ENCODE measurements around the gene XYLB.

The XYLB gene

DNA sequence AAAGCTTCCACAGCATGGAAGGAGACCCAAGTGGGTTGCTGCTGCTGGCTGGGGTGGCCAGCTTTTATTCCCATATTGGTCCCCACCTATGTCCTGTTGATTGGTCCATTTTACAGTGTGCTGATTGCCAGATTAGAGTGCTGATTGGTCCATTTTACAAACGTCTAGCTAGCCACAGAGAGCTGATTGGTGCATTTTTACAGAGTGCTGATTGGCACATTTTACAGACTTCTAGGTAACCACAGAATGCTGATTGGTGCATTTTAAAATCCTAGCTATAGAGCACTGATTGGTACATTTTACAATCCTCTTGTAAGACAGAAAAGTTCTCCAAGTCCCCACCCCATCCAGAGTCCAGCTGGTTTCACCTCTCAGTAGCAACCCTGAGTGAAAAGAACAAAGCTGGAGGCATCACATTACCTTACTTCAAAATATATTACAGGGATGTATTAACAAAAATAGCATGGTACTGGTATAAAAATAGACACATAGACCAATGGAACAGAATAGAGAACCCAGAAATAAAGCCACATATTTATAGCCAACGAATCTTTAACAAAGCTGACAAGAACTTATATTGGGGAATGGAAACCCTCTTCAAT lies 99.6 kb downstream of the XYLB start:
- H3K4me3 ChIP-seq (ENCODE audit: low read depth, low read length), result no peak overlapping the region
- POLR2A ChIA-PET, result no interaction called here
- CTCF ChIA-PET, result no interaction called here
- TF ChIP-seq, protein P1, sequence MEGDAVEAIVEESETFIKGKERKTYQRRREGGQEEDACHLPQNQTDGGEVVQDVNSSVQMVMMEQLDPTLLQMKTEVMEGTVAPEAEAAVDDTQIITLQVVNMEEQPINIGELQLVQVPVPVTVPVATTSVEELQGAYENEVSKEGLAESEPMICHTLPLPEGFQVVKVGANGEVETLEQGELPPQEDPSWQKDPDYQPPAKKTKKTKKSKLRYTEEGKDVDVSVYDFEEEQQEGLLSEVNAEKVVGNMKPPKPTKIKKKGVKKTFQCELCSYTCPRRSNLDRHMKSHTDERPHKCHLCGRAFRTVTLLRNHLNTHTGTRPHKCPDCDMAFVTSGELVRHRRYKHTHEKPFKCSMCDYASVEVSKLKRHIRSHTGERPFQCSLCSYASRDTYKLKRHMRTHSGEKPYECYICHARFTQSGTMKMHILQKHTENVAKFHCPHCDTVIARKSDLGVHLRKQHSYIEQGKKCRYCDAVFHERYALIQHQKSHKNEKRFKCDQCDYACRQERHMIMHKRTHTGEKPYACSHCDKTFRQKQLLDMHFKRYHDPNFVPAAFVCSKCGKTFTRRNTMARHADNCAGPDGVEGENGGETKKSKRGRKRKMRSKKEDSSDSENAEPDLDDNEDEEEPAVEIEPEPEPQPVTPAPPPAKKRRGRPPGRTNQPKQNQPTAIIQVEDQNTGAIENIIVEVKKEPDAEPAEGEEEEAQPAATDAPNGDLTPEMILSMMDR (IDR thresholded peaks at IDR 0.05; ENCODE audit: insufficient read depth, low read length, missing control alignments), result no peak
- no peak for DNase-seq (ENCODE audit: low read depth, low spot score)

DNA sequence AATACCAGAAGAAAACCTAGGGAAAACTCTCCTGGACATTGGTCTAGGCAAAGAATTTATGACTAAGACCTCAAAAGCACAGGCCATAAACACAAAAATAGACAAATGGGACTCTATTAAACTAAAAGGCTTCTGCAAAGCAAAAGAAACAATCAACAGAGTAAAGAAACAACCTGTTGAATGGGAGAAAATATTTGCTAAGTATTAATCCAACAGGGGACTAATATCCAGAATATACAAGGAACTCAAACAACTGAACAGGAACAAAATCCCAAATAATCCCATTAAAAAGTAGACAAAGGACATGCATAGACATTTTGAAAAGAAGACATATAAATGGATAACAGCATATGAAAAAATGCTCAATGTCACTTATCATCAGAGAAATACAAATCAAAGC lies 100.2 kb downstream of the XYLB start:
- ChIA-PET POLR2A (no interaction called here), CTCF (no interaction called here)
- TF ChIP-seq, protein P1 (IDR thresholded peaks at IDR 0.05; ENCODE audit: insufficient read depth, low read length, missing control alignments), result no peak
- no peak overlapping the region for H3K4me3 ChIP-seq (ENCODE audit: low read depth, low read length)
- DNase-seq (ENCODE audit: low read depth, low spot score), result no peak

DNA sequence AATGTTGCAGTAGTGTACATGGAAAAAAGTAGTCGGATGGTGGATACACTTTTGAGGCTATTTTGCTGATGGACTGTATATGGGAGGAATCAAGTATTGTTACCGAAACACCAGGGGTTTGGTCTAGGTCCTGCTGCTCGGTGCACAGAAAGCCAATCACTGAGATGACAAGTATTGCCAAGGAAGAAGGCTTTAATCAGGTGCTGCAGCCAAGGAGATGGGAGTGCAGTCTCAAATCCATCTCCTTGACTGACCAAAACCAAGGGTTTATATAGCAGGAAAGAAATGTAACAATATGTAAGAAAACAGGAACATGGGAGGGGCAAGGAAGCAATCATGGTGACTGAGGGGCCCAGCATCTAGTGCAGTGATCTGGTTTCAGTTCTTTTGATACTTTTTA lies 104.3 kb downstream of the XYLB start:
- TF ChIP-seq, protein P1 (IDR thresholded peaks at IDR 0.05; ENCODE audit: insufficient read depth, low read length, missing control alignments), result no peak
- ChIA-PET POLR2A (no interaction called here), CTCF (interaction anchor here (1.0 kb wide), 1 partner anchor 677 kb away, joined by 3 read pairs; no protein-coding TSS in a partner anchor)
- no peak for DNase-seq (ENCODE audit: low read depth, low spot score)
- no peak overlapping the region for H3K4me3 ChIP-seq (ENCODE audit: low read depth, low read length)

DNA sequence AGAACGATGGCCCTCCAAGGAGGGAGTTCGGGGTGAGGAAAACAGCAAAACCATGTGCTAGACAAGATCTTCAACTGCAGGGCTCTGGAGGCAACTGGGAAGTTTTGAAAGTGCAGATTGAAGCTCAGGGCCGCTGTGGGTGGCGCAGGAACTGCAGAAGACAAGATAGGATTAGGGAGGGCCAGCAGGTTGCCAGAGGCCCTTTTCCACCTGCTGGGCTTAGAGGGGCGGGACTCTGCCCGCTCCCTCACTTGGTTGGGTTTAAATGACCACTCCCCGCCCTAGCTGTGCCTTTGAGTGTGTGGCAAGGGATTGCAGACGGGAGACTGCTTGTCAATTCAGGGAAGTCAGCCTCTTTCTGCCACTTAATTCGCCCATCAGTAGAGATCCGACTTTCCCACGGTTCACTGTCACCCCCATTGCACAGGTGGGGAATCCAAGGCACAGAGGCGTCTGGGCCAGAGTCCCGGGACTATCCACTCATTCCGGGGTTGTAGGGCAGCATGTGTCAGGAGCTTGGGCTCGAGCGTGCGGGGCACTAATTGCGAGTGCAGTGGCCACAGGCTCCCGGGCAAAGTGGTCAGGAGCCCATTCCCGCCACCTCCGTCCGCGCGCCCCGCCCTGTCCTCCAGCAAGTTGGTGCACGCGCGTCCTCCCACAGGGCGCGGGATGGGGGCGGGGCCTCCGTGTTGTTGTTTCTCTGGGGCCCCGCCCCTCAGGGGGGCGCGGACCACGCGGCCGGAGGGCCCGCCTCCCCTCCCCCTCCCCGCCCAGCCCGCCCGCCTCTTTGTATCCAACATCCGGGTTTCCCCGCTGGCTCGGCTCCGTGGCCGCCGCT lies 106.7 kb downstream of the XYLB start, which contains the start of gene ACVR2B:
TSS of gene ACVR2B (plus strand) at position 816 of the 838 bp plus-strand sequence. CDS start 433 bp downstream, outside the sequence.
- ChIA-PET POLR2A (no interaction called here), CTCF (interaction anchor here (0.8 kb wide), 1 partner anchor 107 kb away, joined by 3 read pairs; the partner anchor contains the start of gene XYLB)
- TF ChIP-seq, protein P1 (IDR thresholded peaks at IDR 0.05; ENCODE audit: insufficient read depth, low read length, missing control alignments), result no peak
- DNase-seq (ENCODE audit: low read depth, low spot score), result no peak
- H3K4me3 ChIP-seq (ENCODE audit: low read depth, low read length), result peak within 1 kb of the TSS; percentile 69

DNA sequence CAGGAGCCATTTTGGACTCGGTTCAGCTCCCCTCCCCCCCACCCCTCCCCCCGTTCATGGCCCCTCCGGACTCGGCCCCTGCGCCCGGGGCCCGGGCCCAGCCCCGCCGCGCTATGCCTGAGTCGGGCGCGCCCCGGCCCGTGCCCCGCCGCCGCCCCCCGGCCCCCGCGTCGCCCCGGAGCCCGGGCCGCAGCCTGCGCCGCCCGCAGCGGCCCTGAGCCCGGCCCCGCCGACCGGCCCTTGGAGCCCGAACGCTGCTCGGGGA lies 107.3 kb downstream of the XYLB start:
- TF ChIP-seq, protein P1 (IDR thresholded peaks at IDR 0.05; ENCODE audit: insufficient read depth, low read length, missing control alignments), result no peak
- ChIA-PET CTCF (no interaction called here), POLR2A (no interaction called here)
- peak overlapping the region; percentile 69 for H3K4me3 ChIP-seq (ENCODE audit: low read depth, low read length)
- no peak for DNase-seq (ENCODE audit: low read depth, low spot score)

DNA sequence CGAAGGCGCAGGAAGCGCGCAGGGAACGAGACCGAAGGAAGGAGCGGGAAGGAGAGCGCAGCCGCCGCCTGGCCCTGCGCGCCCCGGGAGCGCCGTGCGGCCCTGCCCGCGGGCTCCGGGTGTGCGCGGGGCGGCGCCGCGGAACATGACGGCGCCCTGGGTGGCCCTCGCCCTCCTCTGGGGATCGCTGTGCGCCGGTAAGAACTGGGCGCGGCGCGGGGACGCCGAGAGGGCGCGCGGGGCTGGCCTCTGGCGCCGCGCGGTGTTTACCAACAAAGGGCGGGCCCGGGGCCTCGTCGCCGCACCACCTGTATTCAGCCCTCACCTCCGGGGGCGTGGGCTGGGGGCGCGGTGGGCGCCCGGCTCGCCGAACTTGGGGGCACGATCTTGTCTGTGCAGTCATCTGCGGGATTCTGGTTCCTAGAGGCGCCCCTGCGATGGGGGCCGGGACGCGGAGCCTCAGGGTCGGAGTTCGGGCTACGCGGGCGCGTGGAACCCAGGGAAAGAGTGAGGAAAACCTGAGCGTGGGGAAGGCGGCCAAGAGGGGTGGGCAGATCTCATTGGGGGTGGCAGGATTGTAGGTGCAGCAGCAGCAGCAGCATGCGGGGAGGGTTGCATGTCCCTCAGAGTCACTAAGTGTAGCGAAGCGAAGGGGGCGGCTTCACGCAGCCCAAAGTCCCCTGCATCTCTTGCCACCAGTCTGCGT lies 107.7 kb downstream of the XYLB start:
- CTCF ChIA-PET, result no interaction called here
- POLR2A ChIA-PET, result interaction anchor here (1.5 kb wide), 1 partner anchor 10 kb away, joined by 4 read pairs; no protein-coding TSS in a partner anchor
- DNase-seq (ENCODE audit: low read depth, low spot score), result no peak
- H3K4me3 ChIP-seq (ENCODE audit: low read depth, low read length), result peak overlapping the region; percentile 69
- TF ChIP-seq, protein P1 (IDR thresholded peaks at IDR 0.05; ENCODE audit: insufficient read depth, low read length, missing control alignments), result no peak

Measured in AG04449 (cell line).